SK-MEL-5 (cell line): ENCODE measurements around the gene SLC26A11. TPM values are rescaled to one million over a fixed set of nuclear protein-coding genes. Genes with fewer than 3 reads are reported as not detected.
A peak's percentile ranks its signal among the peaks of the same experiment; 100 is the strongest.
"Not testable (repeated sequence)": the region's sequence is repeated elsewhere in the genome, so short reads cannot be mapped to it uniquely, and the experiment has no call there.

Experiments
- DNase-seq: peaks from one replicate; pipeline ENCODE4 v3.0.0-alpha.2; 2016; ENCODE audit warnings: low read depth, low spot score
- in situ Hi-C: cut with HindIII; loops from 2 replicates; pipeline ENCODE4 v1.10.0; 2016; ENCODE audit warnings: low sequenced_read_pairs, high pct_unique_total_duplicates, low pct_unique_long_range_greater_than_20kb
- total RNA-seq: library from RNA; depleted of rRNA; stranded (reverse); fragments of >200 nt; shearing (Covaris generic); gene quantifications from 2 replicates; pipeline ENCODE4 v1.2.3, GENCODE V29; 2014

The SLC26A11 gene
- total RNA-seq, 1 experiment from 2014 or later = 23.6 TPM

DNA sequence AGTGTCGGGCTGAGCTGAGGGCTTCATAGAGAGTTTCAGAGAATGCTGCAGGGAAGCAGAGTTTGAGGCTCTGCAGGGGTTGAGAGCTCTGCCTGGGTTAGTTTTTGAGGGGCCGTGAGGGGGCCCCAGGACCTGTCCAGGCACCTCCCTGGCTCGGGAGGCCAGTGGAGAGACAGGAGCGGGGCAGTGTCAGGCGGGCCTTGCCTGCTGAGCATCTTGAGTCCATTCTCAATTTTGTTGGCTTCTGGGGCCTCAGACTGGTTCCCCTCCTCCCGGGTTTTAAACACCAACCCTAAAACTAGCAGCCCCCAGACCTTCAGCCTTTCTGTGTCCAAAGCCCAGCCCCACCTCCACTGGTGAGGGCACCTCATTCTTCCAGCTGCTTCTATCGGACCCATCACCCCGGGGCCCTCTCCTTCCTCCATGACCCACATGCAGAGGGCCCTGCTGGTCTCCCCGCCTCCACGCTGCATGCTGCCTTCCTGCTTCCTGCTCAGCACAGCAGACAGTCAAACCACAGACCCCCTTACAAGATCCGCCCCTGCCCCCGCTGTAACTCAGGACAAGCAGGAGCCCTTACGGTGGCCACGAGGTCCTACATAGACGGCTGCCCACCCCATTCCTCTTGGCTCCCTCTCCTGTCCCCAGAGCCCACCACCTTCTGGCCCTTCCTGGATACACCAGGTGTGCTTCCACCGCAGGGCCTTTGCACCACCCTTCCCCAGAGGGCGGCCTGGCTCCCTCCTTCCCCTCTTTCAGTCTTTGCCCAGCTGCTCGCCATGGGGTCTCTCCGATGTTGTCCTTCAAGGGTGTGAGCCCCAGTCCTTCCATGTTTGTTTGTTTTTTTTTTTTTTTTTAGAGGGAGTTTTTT lies 44.2 kb downstream of the SLC26A11 start:
- in situ Hi-C loops = no loop called here
- no peak for DNase-seq

DNA sequence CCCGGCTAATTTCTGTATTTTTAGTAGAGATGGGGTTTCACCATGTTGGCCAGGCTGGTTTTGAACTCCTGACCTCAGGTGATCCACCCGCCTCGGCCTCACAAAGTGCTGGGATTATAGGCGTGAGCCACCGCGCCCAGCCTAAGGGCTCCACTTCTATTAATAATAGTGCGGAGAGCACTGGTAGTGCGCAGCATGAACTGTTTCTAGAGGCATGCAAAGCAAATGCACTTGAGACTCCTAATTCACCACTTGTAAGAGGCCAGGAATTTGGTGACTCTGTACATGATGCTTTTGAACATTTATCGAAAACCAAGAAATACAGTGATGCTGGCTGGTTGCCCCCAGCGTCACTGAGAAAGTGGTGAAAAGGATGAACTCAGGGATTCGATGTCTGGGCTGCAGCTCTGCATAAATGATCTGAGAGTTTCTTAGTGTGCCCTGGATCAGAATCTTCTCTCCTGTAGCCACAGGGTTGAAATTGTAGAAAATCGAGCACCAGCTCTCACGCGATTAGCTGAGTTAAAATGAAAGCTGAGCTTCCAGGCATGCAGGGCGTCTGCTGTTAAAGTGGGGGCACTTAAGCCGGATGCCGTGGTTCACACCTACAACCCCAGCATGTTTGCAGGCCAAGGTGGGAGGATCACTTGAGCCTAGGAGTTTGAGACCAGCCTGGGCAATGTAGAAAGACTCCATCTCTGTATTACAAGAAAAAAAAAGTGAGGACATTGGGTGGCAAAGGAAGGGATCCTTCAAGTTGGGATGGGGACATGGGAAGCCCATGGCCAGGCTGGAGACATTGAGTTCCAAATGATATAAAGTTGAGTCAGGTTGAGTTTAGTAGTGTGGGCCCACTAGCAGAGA lies 45.2 kb downstream of the SLC26A11 start:
- in situ Hi-C loops = no loop called here
- no peak for DNase-seq

DNA sequence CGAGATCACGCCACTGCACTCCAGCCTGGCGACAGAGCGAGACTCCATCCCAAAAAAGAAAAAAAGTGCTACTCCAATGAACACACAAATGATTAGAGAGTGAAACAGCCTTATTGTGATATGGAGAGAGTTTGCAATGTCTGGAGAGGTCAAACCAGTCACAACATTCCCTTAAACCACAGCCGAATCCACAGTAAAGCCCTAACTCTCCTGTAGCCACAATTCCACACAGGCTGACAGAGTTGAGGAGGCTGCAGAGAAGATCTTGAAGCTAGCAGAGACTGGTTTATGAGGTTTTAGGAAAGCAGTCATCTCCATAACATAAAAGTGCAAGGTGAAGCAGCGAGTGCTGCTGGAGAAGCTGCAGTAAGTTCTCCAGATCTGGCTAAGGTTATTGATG lies 47.2 kb downstream of the SLC26A11 start:
- no peak for DNase-seq
- in situ Hi-C loops = no loop called here

DNA sequence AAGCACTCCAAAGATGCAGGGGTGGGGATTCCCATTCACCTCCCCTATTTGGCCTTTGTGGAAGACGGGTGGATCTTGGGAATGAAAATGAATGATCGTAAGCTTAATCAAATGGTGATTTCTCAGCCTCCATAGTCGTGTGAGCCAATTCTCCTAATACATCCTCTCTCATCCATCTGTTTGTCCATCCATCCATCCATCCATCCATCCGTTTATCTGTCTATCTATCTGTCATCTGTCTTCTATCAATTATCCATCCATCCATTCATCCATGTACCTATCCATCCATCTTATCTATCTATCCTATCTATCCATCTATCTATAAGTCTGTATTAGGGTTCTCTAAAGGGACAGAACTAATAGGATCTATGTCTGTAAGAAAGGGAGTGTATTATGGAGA lies 48.2 kb downstream of the SLC26A11 start:
- DNase-seq = no peak
- in situ Hi-C loops = no loop called here

DNA sequence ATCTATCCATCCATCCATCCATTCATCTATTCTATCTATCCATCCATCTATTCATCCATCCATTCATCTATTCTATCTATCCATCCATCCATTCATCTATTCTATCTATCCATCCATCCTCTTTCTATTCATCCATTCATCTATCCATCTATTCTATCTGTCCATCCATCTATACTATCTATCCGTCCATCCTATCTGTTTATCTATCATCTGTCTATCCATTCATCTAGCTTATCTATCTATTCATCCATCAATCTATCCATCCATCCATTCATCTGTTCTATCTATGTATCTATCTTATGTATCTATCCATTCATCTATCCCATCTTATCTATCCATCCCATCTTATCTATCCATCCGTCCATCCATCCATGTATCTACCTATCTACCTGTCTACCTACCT lies 49.2 kb downstream of the SLC26A11 start:
- in situ Hi-C loops = no loop called here
- no peak for DNase-seq

DNA sequence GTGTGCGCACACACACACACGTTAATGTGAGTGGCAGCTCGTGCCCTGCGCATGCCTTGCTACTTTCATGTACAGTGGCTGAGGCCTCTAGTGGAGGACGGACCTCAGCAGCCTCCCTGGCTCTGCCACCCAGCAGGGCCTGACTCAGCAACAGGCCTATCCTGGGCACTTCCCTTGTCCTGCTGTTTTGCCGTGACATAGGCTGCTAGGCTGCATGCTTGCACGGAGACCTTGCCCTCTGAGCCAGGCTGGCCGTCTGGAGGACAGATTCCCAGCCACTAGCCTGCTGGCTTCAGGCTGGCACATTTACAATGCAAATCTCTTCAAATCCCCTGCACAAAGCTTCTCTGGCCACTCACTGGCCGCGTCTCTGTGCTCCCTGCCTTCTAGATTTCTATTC lies 49.9 kb downstream of the SLC26A11 start:
- DNase-seq = no peak
- in situ Hi-C loops = no loop called here

DNA sequence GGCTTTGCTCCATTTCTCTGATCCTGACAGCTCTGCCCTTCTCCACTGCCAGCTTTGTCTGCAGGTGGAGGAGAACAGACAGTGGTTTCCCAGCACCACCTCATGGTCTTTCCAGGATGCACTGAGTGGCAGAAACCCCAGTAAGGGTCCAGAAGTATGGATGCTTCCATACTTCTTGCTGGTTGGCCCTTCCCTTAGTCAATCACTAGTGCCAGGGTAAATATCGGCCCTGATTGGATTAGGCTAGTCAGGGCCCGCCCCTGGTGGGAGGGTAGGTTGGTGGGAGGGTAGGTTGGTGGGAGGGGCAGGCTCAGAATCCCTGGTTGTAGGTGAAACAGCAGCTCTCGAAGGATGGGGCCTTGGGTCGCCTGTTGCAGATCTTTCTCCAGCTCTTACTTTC lies 50.6 kb downstream of the SLC26A11 start:
- DNase-seq = peak; percentile 90
- in situ Hi-C loops = no loop called here

DNA sequence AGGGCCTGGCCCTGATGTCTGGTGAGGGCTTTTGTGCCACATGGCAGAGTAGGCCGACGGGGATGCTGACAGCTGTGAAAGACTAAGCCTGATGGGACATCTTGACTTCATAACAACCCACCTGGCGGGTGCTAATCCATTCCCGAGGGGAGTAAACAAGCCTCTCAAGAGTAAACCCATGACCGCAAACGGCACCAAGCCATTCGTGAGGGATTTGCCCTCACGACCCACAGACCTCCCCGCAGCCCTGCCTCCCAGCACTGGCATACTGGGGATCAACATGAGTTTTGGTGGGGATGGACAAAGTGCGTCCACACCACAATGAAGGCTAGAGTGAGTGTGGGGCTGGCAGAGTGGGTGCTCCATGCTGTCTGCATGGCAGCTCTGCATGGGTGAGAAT lies 52.1 kb downstream of the SLC26A11 start:
- in situ Hi-C loops = no loop called here
- DNase-seq = no peak

DNA sequence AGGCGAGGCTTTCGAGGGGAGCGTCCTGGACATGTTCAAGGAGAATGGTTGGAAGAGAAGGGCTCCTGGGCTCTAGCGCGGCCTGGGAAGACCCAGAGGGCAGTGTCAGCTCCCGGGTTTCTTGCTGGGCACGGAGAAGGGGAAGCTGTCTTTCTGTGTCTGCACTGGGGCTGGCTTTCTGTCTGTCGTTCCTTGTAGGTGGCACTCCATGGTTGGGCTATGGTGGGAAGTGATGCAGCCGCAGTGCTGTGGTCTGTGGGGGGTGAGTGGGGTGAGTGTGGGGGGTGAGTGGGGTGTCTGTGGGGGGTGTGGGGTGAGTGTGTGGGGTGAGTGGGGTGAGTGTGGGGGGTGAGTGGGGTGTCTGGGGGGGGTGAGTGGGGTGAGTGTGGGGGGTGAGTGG lies 54.1 kb downstream of the SLC26A11 start:
- in situ Hi-C loops = no loop called here
- no peak for DNase-seq

DNA sequence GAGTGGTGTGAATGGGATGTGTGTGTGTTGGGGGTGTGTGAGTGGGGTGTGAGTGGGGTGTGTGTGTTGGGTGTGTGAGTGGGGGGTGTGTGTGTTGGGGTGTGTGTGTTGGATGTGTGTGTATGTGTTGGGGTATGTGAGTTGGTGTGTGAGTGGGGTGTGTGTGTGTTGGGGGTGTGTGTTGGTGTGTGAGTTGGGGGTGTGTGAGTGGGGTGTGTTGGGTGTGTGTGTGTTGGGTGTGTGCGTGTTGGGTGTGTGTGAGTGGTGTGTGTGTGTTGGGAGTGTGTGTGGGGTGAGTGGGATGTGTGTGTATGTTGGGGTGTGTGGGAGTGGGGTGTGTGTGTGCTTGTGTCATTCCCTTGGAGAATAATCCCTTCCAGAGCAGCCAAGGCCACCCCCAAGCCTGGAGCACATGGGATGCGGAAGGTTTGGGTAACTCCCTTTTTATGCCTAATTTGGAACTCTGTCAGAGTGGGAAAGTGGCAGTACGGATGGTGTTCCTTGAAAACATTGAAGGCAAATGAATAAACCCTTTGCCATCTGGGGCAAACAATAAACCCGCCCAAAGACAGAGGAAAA lies 54.7 kb downstream of the SLC26A11 start:
- in situ Hi-C loops = no loop called here

DNA sequence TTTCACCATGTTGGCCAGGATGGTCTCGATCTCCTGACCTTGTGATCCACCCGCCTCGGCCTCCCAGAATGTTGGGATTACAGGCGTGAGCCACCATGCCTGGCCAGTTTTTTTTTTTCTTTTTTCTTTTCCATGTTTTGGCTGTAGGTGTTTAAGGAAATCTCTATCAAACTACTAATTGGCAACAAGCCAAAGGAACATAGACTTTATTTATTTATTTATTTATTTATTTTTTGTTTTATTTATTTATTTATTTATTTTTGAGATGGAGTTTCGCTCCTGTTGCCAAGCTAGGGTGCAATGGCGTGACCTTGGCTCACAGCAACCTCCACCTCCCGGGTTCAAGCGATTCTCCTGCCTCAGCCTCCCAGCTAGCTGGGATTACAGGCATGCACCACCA lies 55.6 kb downstream of the SLC26A11 start:
- in situ Hi-C loops, DNase-seq: not testable (repeated sequence)

More for the DNA sequence above, 54.7 kb downstream of the SLC26A11 start:
- no peak for DNase-seq

DNA sequence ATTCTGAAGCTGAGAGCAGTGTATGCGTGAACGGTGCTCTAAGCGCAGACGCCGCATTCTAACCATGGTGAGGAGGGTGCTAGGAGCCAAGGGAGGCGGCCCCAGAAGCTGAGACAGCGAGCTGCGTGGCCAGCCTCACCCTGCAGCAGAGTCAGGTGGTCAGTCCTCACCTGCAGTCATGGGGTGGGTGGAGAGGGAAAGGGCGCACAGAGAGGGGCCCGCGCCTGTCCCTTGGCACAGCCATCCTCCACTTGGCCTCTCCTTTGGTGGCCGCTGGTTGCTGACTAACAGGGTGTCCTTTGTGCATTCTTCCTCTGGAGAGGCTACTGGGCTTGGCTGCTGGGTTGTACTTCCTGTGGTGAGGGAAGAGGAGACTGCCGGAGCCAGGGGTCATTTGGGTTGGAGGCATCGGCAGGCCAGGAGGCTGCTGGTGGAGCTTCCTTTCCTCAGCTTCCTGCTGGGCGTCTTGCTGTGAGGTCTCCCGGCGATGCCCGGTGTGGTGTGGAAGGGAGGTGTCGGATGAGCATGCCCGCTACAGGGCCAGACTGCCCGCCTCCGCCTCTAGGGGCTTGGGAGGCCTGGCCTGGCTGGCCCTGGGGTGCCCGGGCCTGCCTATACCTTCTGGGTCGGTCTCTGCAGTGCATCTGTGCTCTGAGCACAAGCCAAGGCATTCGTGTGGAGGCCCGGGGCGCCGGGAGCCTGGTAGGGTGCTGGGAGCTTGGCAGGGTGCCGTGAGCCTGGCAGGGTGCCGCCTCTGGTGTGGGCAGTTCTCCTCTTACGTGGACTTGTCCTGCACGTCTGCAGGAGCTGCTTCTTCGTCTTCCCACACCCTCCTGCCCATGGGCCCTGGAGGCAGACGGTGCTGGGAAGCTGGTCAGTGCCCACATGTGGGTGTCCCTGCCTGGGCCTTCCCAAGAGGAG lies 57.8 kb downstream of the SLC26A11 start:
- peak; percentile 83 for DNase-seq
- in situ Hi-C loops = no loop called here

DNA sequence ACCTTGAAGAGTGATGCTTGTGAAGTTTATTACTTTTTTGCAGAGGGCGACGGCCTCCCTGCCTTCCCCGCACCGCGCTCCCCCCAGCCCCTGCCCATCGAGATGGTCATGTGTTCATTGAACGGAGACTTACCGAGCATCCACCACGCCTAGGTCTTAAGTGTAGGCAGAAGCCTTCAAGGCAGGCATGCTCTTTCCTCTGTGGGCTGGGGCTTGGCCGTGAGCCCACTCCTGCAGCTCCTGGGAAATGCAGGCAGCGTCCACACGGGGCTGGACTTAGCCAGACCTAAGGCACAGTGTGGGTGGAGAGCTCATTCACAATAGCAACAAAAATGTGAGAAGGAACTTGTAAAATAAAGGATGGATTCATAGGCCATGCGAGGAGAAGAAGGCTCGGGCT lies 59.7 kb downstream of the SLC26A11 start:
- DNase-seq = peak; percentile 94
- in situ Hi-C loops = no loop called here

DNA sequence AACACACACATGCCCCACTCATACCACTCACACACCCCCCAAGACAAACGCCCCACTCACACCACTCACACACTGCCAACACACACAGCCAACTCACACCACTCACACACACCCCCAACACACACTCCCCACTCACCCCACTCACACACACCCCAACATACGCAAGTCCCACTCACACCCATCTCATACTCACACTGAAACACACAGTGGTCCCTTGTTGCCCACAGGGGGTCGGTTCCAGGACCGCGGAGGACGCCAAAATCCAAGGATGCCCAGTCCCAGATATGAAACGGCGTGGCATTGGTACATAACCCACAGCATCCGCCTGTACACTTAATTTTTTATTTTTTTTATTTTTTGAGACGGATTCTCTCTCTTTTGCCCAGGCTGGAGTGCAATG lies 61.3 kb downstream of the SLC26A11 start:
- DNase-seq = no peak
- in situ Hi-C loops = no loop called here

DNA sequence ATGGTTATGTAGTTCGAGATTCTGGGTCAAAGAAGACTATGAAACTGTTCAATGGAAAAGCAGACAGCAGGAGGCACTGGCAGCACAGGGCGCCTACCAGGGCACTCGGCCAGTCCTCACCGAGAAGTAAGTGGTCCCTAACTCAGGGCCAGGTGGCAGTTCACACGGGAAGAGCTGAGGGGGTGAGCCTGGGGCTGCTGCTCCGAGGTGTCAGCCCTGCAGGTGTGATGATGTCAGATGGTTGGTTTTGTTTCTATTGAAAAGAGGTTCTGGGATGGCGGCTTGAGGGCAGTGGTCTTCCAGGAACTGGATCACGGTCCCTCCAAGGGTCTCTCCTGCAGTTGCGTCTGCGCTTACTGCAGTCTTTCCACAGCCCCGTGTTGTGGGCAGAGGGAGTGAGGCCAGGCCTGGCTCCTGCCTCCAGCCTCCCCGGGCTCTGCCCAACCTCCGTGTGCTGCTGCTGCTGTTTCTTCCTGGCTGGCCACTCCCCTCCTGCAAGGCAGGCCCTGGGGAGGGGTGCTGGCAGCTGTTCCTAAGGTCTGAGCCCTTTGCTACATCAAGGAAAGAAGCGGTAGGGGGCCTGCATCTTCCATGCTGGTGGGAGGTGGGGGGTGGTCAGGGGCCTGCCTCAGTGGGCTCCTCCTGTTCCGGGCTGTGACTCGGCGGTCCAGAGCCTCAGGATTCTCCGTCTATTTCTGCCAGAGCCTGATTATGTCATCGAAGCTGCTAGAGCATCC lies 63.1 kb downstream of the SLC26A11 start:
- DNase-seq = no peak
- in situ Hi-C loops = no loop called here

DNA sequence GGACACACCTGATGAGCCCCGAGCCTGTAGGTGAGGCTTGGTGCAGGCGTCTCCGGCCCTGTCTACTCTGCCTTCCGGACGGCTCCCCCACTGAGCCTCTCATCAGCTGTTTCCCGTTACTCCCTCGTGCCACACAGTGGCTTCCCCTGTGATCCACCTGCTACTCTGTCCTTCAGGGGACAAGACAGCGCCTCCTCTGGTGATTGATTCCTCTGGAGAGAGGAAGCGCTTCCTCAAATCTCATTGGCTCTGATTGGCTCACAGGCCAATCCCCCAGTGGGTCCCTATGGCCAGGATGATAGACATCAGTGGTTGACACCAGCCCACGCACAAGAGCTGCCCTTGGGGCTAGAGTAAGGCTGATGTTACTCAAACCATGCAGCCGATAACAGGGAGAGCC lies 64.4 kb downstream of the SLC26A11 start:
- in situ Hi-C loops = no loop called here

More for the DNA sequence above, 64.4 kb downstream of the SLC26A11 start:
- peak; percentile 66 for DNase-seq
